ENCODE measurements around the gene PDE6A. TPM values are rescaled to one million over a fixed set of nuclear protein-coding genes. Genes with fewer than 3 reads are reported as not detected.

PDE6A gene
- total and polyA plus RNA-seq, 8 donors, result 0.14 to 0.24 (median 0.18) TPM; not detected in 2

- Histone ChIP-seq H3K9me3 (no peaks in the 10 kb centered on the region), H3K27ac (no peak overlapping the region)
These were observed 48.9 kb downstream of the PDE6A start for GRCh38 chr5:149895416-149896345.

GRCh38 chr5:149894237-149894636 lies 50.4 kb downstream of the PDE6A start:
- ATAC-seq (no peak), DNase-seq (no peak)
- no peak for TF ChIP-seq CTCF (IDR thresholded peaks at IDR 0.05)
- H3K36me3 ChIP-seq, result no peaks in the 10 kb centered on the region
- H3K27ac ChIP-seq, result no peak overlapping the region
- H3K4me3 ChIP-seq, result no peak overlapping the region
- intact Hi-C loops (cut with DNase I), result no loop called here
- H3K27me3 ChIP-seq, result no peaks in the 10 kb centered on the region
- H3K9me3 ChIP-seq, result no peaks in the 10 kb centered on the region
- H3K4me1 ChIP-seq, result no peaks in the 10 kb centered on the region

More at GRCh38 chr5:149895416-149896345, 48.9 kb downstream of the PDE6A start:
- Histone ChIP-seq H3K4me1 (no peaks in the 10 kb centered on the region), H3K4me3 (no peak overlapping the region), H3K27me3 (no peaks in the 10 kb centered on the region), H3K36me3 (no peaks in the 10 kb centered on the region)
- ATAC-seq (no peak), DNase-seq (no peak)
- intact Hi-C loops (cut with DNase I), result no loop called here
- no peak for TF ChIP-seq CTCF (IDR thresholded peaks at IDR 0.05)

GRCh38 chr5:149893403-149893931 lies 51.1 kb downstream of the PDE6A start:
- Histone ChIP-seq H3K4me1 (no peaks in the 10 kb centered on the region), H3K36me3 (no peaks in the 10 kb centered on the region), H3K27me3 (no peaks in the 10 kb centered on the region), H3K27ac (no peak overlapping the region), H3K9me3 (no peaks in the 10 kb centered on the region), H3K4me3 (no peak overlapping the region)
- TF ChIP-seq CTCF (IDR thresholded peaks at IDR 0.05), result no peak
- ATAC-seq, result no peak
- intact Hi-C loops (cut with DNase I), result no loop called here
- no peak for DNase-seq

GRCh38 chr5:149892594-149892993 lies 52.0 kb downstream of the PDE6A start:
- DNase-seq (no peak), ATAC-seq (no peak)
- intact Hi-C loops (cut with DNase I), result no loop called here
- Histone ChIP-seq H3K9me3 (no peaks in the 10 kb centered on the region), H3K27me3 (no peaks in the 10 kb centered on the region), H3K4me1 (no peaks in the 10 kb centered on the region), H3K27ac (no peak overlapping the region), H3K4me3 (no peak overlapping the region), H3K36me3 (no peaks in the 10 kb centered on the region)
- TF ChIP-seq CTCF (IDR thresholded peaks at IDR 0.05), result no peak

- Histone ChIP-seq H3K4me3 (no peak overlapping the region), H3K4me1 (no peaks in the 10 kb centered on the region), H3K36me3 (no peaks in the 10 kb centered on the region), H3K27ac (no peak overlapping the region), H3K9me3 (no peaks in the 10 kb centered on the region), H3K27me3 (no peaks in the 10 kb centered on the region)
- no peak for ATAC-seq
- intact Hi-C loops (cut with DNase I), result no loop called here
- no peak for TF ChIP-seq CTCF (IDR thresholded peaks at IDR 0.05)
- no peak for DNase-seq
These were observed 56.3 kb downstream of the PDE6A start for GRCh38 chr5:149888280-149888679.
